Epithelial cell of proximal tubule (primary cell): ENCODE measurements around the gene IGSF8. TPM values are rescaled to one million over a fixed set of nuclear protein-coding genes. Genes with fewer than 3 reads are reported as not detected.

ENCODE experiments used
- DNase-seq: peaks from one replicate; pipeline ENCODE4 v3.0.0-alpha.2; 2011; ENCODE audit warnings: low read depth
- H3K4me3 ChIP-seq: 2 replicates; pipeline ENCODE4 v1.5.1; 2011; ENCODE audit warnings: low read depth, mild to moderate bottlenecking, low read length
- CTCF ChIP-seq: conservative IDR thresholded peaks from 2 replicates; pipeline ENCODE4 v1.5.1; 2012; ENCODE audit warnings: low read depth, mild to moderate bottlenecking, low read length
- total RNA-seq: library from RNA; depleted of rRNA; stranded (reverse); fragments of >200 nt; gene quantifications from 2 replicates; pipeline ENCODE4 v1.2.3, GENCODE V29; 2015

Gene IGSF8
- total RNA-seq, 1 donor from 2014 or later: 33.3 TPM

DNA sequence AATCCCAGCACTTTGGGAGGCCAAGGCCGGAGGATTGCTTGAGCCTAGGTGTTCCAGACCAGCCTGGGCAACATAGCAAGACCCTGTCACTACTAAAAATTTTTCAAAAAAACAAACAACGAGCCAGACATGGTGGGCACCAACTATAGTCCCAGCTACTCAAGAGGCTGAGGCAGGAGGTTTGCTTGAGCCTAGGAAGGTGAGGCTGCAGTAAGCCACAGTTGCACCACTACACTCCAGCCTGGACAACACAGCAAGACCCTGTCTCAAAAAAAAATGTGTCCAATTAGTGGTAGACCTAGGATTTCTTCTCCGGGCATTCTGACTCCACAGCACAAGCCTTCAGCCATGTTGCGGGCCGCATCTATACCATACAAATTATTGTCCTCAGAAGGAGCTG is 6.7 kb upstream of the IGSF8 start:
- no peak overlapping the region for H3K4me3 ChIP-seq
- no peak for TF ChIP-seq CTCF
- no peak for DNase-seq

GRCh38 chr1:160104486-160104885 is 6.1 kb upstream of the IGSF8 start:
- no peak for TF ChIP-seq CTCF
- no peak overlapping the region for H3K4me3 ChIP-seq
- no peak for DNase-seq

GRCh38 chr1:160103658-160104408 is 5.4 kb upstream of the IGSF8 start:
- TF ChIP-seq CTCF: no peak
- no peak for DNase-seq
- H3K4me3 ChIP-seq: no peak overlapping the region

DNA sequence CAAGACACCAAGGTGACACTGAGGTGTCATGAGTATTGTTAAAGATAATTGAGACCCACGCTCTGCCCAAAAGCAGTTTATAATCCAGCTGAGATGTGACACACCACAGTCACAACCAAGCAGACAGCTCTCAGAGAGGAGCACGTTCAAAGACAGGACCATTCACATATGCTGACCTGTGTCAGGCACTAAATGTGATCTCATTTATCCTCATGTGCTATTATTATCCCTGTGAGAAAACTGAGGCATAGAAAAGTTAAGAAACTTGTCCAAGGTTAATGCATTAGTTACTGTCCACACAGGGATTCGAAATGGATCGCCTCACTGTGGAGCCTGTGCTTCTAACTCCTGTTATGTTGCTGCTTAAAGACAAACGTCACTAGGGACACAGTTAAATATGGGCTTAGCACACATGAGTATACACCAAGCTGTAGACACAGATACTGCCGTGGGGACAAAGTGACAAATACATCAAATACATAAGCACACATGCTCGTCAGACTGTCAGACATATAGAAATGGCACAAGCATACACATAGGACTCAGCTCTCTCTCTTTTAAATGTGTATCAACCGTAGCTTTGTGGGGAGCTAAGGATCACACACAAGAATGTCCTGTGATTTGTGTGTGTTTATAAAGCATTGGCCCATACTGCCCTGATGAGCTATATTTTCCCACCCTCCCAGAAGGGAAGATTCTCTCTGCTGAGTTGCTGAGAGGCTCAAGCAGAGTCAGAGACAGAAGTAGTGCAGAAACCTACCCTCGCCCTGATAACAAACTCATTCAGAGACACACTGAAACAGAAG is 3.5 kb upstream of the IGSF8 start:
- no peak overlapping the region for H3K4me3 ChIP-seq
- TF ChIP-seq CTCF: no peak
- DNase-seq: no peak

- TF ChIP-seq CTCF: peak; percentile 96
- DNase-seq: no peak
- peak overlapping the region; percentile 4 for H3K4me3 ChIP-seq
Observed at GRCh38 chr1:160101037-160101716, 2.8 kb upstream of the IGSF8 start.

- no peak overlapping the region for H3K4me3 ChIP-seq
- TF ChIP-seq CTCF: no peak
- no peak for DNase-seq
Observed at GRCh38 chr1:160099716-160100375, 1.4 kb upstream of the IGSF8 start.
